WTC11 (cell line): ENCODE data around the gene WWOX. TPM values are rescaled to one million over a fixed set of nuclear protein-coding genes. Genes with fewer than 3 reads are reported as not detected.

Experiments used
- ATAC-seq: fragments of 200-7000 bp; cut with Tn5 transposase; 2 replicates; pipeline ENCODE4 v1.10.0; 2021; ENCODE audit warnings: mild to moderate bottlenecking, moderate library complexity
- CTCF ChIA-PET: fragments of 300-600 bp; sonication (Branson Sonifier 250); formaldehyde crosslinking; loops from one replicate; lab custom pipeline; 2021; ENCODE audit warnings: antibody characterized with exemption; lab: Charles Lee
- POLR2A ChIA-PET: fragments of 350-600 bp; sonication (Branson Sonifier 250); formaldehyde crosslinking; loops from one replicate; lab custom pipeline; 2021; ENCODE audit warnings: antibody characterized with exemption; lab: Charles Lee
- DNase-seq: peaks from one replicate; pipeline ENCODE4 v3.0.0; 2021; ENCODE audit warnings: low spot score
- H3K27ac Mint-ChIP-seq: 2 replicates; pipeline ENCODE4 v1.8.0; 2021; ENCODE audit warnings: mixed read lengths
- H3K27me3 Mint-ChIP-seq: 2 replicates; pipeline ENCODE4 v1.8.0; 2021; ENCODE audit warnings: low read depth, mild to moderate bottlenecking, moderate library complexity, mixed read lengths
- H3K36me3 Mint-ChIP-seq: 2 replicates; pipeline ENCODE4 v1.8.0; 2021; ENCODE audit warnings: mixed read lengths
- H3K4me1 Mint-ChIP-seq: 2 replicates; pipeline ENCODE4 v1.8.0; 2022; ENCODE audit warnings: mixed read lengths
- H3K4me3 Mint-ChIP-seq: 2 replicates; pipeline ENCODE4 v1.8.0; 2021; ENCODE audit warnings: mild to moderate bottlenecking, moderate library complexity, mixed read lengths
- H3K9me3 Mint-ChIP-seq: 2 replicates; pipeline ENCODE4 v1.8.0; 2021; ENCODE audit warnings: mixed read lengths
- ARID4B ChIP-seq: sonication (generic); formaldehyde crosslinking; IDR thresholded peaks from 2 replicates; pipeline ENCODE4 v1.8.0; 2023; ENCODE audit warnings: missing genetic modification reagents, mild to moderate bottlenecking, borderline replicate concordance
- ATF2 ChIP-seq: sonication (generic); formaldehyde crosslinking; IDR thresholded peaks from 2 replicates; pipeline ENCODE4 v1.8.1; 2022; ENCODE audit warnings: low read depth, missing genetic modification reagents, borderline replicate concordance
- CTCF ChIP-seq: fragments of 200-600 bp; IDR thresholded peaks from 2 replicates; pipeline ENCODE4 v1.8.0; 2022; ENCODE audit warnings: antibody characterized with exemption
- E2F1 ChIP-seq: sonication (generic); formaldehyde crosslinking; IDR thresholded peaks from 2 replicates; pipeline ENCODE4 v1.8.0; 2022; ENCODE audit warnings: mild to moderate bottlenecking, missing genetic modification reagents
- ESRRA ChIP-seq: sonication (generic); formaldehyde crosslinking; IDR thresholded peaks from 2 replicates; pipeline ENCODE4 v1.8.1; 2022; ENCODE audit warnings: mild to moderate bottlenecking, missing genetic modification reagents, borderline replicate concordance
- FOXP1 ChIP-seq: sonication (generic); formaldehyde crosslinking; IDR thresholded peaks from 2 replicates; pipeline ENCODE4 v1.8.0; 2022; ENCODE audit warnings: missing genetic modification reagents, mild to moderate bottlenecking, moderate library complexity, borderline replicate concordance
- JAZF1 ChIP-seq: fragments of 250-450 bp; sonication (Bioruptor Pico); IDR thresholded peaks from 2 replicates; pipeline ENCODE4 v1.9.0; 2021; ENCODE audit warnings: moderate library complexity, mild to moderate bottlenecking, inconsistent platforms
- MYBL2 ChIP-seq: sonication (generic); formaldehyde crosslinking; IDR thresholded peaks from 2 replicates; pipeline ENCODE4 v1.8.1; 2023; ENCODE audit warnings: mild to moderate bottlenecking, moderate library complexity, missing genetic modification reagents
- RELA ChIP-seq: sonication (generic); formaldehyde crosslinking; IDR thresholded peaks from 2 replicates; pipeline ENCODE4 v1.8.1; 2022; ENCODE audit warnings: missing genetic modification reagents, mild to moderate bottlenecking, borderline replicate concordance
- STAT6 ChIP-seq: sonication (generic); formaldehyde crosslinking; conservative IDR thresholded peaks from 2 replicates; pipeline ENCODE4 v1.8.1; 2023; ENCODE audit warnings: mild to moderate bottlenecking, low read depth, missing genetic modification reagents, moderate library complexity
- USF1 ChIP-seq: sonication (generic); formaldehyde crosslinking; IDR thresholded peaks from 2 replicates; pipeline ENCODE4 v1.8.0; 2022; ENCODE audit warnings: mild to moderate bottlenecking, missing genetic modification reagents
- USF2 ChIP-seq: sonication (generic); formaldehyde crosslinking; IDR thresholded peaks from 2 replicates; pipeline ENCODE4 v1.8.1; 2023; ENCODE audit warnings: mild to moderate bottlenecking, missing genetic modification reagents, moderate library complexity
- ZNF232 ChIP-seq: sonication (generic); formaldehyde crosslinking; IDR thresholded peaks from 2 replicates; pipeline ENCODE4 v1.8.0; 2022; ENCODE audit warnings: mild to moderate bottlenecking, missing genetic modification reagents
- ZNF281 ChIP-seq: sonication (generic); formaldehyde crosslinking; IDR thresholded peaks from 2 replicates; pipeline ENCODE4 v1.8.0; 2023; ENCODE audit warnings: mild to moderate bottlenecking, missing genetic modification reagents
- ZNF317 ChIP-seq: sonication (generic); formaldehyde crosslinking; IDR thresholded peaks from 2 replicates; pipeline ENCODE4 v1.8.1; 2023; ENCODE audit warnings: low read depth, mild to moderate bottlenecking, moderate library complexity, missing genetic modification reagents, borderline replicate concordance
- ZNF671 ChIP-seq: fragments of 250-450 bp; sonication (Bioruptor Pico); IDR thresholded peaks from 2 replicates; pipeline ENCODE4 v1.8.0; 2021; ENCODE audit warnings: mild to moderate bottlenecking
- total RNA-seq: library from RNA; stranded (reverse); gene quantifications from 3 replicates; pipeline ENCODE4 v1.2.3, GENCODE V29; 2021

The WWOX gene
- total RNA-seq, 1 experiment from 2014 or later: 15.7 TPM

GRCh38 chr16:78405040-78405439 is 305.6 kb downstream of the WWOX start:
- Mint-ChIP-seq H3K4me1 (no peaks in the 10 kb centered on the region; the same call in 1 of the 2 replicates), H3K36me3 (peaks cover 22% of the 10 kb centered on the region), H3K27me3 (no peaks in the 10 kb centered on the region; the same call in 1 of the 2 replicates), H3K4me3 (no peak overlapping the region), H3K27ac (no peak overlapping the region), H3K9me3 (peaks cover 26% of the 10 kb centered on the region)
- ChIA-PET CTCF (no interaction called here), POLR2A (no interaction called here)
- ATAC-seq (no peak), DNase-seq (no peak)
- TF ChIP-seq ATF2 (CRISPR knock-in tag) (no peak), ZNF317 (no peak), E2F1 (CRISPR knock-in tag) (no peak), RELA (CRISPR knock-in tag) (no peak), USF1 (CRISPR knock-in tag) (no peak), ARID4B (CRISPR knock-in tag) (no peak), ESRRA (CRISPR knock-in tag) (no peak), USF2 (CRISPR knock-in tag) (no peak), ZNF671 (no peak), JAZF1 (no peak), MYBL2 (no peak), STAT6 (CRISPR knock-in tag) (no peak), ZNF281 (CRISPR knock-in tag) (no peak), FOXP1 (CRISPR knock-in tag) (no peak), ZNF232 (CRISPR knock-in tag) (no peak), CTCF (no peak)
